ENCODE data around the gene CTPS1.
A peak's percentile ranks its signal among the peaks of the same experiment; 100 is the strongest.

Gene CTPS1

DNA sequence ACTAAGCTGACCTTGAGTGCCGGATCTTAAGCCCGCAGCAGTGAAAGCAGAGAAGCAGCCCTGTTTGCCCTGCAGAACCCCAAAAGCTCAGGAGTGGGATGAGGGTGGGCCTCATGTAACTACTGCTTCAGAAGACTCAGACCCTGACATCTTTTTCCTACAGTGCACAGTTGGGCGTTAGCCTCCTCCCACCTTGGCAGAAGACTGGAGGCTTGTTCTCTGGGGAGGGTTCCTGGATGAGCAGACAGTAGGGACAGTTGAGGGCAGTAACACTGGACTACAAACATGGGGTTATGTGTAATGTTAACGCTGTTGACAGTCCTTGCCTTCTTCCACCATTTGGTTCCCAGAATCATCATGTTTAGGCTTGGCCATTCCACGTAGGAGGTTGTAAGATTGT, 9.6 kb downstream of the CTPS1 start:
- no peak overlapping the region for H3K27ac ChIP-seq
- TF ChIP-seq, protein P1, sequence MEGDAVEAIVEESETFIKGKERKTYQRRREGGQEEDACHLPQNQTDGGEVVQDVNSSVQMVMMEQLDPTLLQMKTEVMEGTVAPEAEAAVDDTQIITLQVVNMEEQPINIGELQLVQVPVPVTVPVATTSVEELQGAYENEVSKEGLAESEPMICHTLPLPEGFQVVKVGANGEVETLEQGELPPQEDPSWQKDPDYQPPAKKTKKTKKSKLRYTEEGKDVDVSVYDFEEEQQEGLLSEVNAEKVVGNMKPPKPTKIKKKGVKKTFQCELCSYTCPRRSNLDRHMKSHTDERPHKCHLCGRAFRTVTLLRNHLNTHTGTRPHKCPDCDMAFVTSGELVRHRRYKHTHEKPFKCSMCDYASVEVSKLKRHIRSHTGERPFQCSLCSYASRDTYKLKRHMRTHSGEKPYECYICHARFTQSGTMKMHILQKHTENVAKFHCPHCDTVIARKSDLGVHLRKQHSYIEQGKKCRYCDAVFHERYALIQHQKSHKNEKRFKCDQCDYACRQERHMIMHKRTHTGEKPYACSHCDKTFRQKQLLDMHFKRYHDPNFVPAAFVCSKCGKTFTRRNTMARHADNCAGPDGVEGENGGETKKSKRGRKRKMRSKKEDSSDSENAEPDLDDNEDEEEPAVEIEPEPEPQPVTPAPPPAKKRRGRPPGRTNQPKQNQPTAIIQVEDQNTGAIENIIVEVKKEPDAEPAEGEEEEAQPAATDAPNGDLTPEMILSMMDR (conservative IDR thresholded peaks at IDR 0.05), result no peak

DNA sequence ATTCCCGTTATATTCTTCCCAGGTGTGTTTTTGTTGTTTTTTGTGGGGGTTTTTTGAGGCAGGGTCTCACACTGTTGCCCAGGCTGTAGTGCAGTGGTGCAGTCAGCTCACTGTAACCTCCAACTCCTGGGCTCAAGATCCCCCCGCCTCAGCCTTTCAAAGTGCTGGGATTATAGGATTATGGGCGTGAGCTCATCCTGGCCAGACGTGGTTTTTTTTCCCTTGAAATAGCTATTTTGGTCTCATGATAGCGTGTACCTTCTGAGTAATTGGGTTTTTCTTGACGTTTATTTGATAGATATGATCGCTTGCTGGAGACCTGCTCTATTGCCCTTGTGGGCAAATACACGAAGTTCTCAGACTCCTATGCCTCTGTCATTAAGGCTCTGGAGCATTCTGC, 17.6 kb downstream of the CTPS1 start:
- TF ChIP-seq, protein P1 (conservative IDR thresholded peaks at IDR 0.05), result no peak

DNA sequence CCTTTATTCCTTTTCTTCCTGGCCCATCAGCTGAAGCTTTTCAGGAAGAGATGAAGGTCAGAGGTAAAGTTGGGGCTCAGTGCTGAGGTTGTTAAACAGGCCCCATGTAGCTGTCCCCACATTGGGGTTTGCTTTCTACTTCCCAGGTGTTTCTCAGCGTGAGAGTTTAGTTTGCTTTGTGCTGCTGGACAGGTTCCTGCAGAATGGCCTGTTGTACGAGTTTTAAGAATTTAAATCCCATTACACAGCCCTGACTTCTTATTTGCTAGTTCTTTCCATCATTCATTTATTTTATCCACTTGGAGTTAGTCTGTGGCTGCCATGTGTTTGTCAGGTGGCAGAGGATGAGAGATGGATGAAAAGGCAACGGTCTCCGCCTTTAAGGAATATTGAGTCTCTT, 19.2 kb downstream of the CTPS1 start:
- H3K27ac ChIP-seq, result peak overlapping the region; percentile 35
- TF ChIP-seq, protein P1 (conservative IDR thresholded peaks at IDR 0.05), result no peak

More for the DNA sequence above, 17.6 kb downstream of the CTPS1 start:
- H3K27ac ChIP-seq, result peak overlapping the region; percentile 35; the same call in 1 of the 2 replicates

DNA sequence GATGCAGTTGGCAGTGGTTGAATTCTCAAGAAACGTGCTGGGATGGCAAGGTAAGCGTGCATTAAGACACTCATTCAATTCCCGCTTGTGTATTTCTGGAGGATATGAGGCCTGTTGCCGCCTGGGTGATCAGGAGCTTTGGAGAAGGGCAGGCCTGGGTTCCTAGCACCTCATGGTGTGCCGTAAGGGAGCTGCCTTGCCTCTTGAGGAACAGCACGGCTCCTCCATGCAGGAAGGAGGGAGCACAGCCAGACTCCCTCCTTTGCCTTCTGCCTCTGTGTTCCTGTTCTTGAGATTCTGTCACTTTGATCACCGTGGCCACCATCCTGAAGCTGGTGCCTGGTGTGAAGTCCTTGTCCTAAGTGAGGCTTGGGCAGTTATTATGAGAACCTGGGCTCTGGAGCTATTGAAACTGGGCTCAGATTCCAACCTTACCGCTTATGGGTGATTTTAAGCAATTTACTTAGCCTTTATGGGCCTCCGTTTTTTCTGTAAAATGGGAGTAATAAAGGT, 23.7 kb downstream of the CTPS1 start:
- H3K27ac ChIP-seq, result peak overlapping the region; percentile 65
- TF ChIP-seq, protein P1 (conservative IDR thresholded peaks at IDR 0.05), result no peak

DNA sequence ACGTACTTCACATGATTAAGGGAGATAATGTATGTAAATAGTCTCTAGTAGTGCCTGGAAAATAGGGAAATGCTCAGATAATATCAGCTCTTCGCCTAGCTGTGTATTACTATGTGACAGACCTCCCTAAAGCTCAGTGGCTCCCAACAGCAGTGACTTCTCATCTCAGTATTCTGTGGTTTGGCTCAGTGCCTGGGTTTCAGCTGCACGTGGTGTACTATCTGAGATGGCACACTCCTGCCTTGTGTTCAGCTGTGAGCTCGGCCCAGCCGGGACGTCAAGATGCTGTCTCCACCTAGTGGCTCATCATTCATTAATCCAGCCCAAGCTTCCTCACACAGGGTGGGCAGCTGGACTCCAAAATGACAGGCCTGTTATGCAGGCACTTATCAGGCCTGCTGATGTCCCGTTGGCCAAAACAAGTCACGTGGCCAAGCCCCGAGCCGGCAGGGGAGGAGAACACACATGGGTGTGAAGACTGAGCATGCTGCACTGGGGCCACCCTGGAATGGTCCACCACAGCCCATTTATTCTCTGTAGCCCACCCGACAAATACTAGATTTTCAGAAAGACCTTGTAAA, 24.2 kb downstream of the CTPS1 start:
- TF ChIP-seq, protein P1 (conservative IDR thresholded peaks at IDR 0.05), result peak; percentile 82

DNA sequence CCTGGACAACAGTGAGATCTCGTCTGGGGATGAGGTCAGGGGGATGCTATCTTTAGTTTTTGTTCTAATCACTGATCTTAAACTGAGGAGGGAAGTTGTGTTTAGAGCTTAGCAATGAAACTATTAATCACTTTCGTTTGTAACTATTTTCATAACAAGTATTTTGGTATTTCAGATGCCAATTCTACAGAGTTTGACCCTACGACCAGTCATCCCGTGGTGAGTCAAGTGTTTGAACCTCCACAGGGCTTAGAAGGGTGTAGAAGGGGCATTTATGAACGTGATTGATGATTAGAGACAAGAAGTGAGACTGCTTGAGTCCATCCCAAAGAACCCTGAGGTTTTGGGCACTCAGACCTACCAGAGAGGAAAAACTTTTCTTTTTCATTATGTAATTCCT, 26.4 kb downstream of the CTPS1 start:
- TF ChIP-seq, protein P1 (conservative IDR thresholded peaks at IDR 0.05), result no peak
- H3K27ac ChIP-seq, result no peak overlapping the region

More for the DNA sequence above, 24.2 kb downstream of the CTPS1 start:
- H3K27ac ChIP-seq, result peak overlapping the region; percentile 65

DNA sequence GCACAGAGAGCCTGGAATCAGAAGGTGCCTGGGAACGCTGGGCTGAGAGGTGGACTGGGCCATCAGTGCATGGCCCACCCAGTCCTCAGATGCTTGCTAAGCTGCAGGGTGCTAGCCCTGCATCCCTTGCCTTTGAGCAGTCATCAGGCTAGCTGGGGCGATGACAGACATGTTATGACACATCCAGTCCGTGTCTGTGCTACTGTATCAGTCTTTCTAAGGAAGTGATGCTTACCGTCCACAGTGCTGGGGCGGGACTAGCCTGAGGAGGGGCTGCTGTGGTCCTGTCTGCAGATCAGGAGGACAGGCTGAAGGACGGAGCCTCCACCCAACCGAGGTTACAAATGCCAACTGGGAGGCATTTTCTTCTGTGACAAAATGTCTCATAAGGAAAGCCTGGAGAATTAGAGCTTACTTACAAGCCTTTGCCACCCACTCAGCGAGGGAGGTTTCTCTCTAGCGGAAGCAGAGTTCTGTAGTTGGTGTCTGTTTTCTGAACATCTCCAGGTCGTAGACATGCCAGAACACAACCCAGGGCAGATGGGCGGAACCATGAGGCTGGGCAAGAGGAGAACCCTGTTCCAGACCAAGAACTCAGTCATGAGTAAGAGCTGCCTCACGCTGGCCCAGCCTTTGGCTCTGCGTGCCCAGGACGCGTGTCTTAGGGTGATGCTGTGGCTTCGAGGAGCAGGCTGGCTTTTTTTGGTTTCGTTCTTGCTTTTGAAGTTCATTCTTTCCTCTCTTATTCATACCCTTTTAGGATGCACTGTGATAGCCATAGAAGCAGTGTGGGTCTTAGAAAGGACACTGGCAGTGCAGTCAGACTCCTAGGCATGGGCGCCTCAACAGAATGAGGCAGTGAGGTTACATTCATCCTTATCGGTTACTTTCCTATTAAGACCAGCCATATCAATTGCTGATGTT, 27.7 kb downstream of the CTPS1 start:
- H3K27ac ChIP-seq, result no peak overlapping the region
- TF ChIP-seq, protein P1 (conservative IDR thresholded peaks at IDR 0.05), result no peak
